IMR-90 (cell line): Measurements from ENCODE around the gene ZFAND5.

Experiments used
- BHLHE40 ChIP-seq: fragments of 150-350 bp; IDR thresholded peaks from 2 replicates; pipeline ENCODE4 v1.6.1; 2016; ENCODE audit warnings: mild to moderate bottlenecking, low read depth, low read length
- CEBPB ChIP-seq: IDR thresholded peaks from 2 replicates; pipeline ENCODE4 v1.6.1; 2012; ENCODE audit warnings: low read depth, low read length, improper control_type of control experiment
- FOS ChIP-seq: fragments of 150-350 bp; IDR thresholded peaks from 2 replicates; pipeline ENCODE4 v1.6.1; 2016; ENCODE audit warnings: low read depth, low read length
- MAFK ChIP-seq: IDR thresholded peaks from 2 replicates; pipeline ENCODE4 v1.6.1; 2012; ENCODE audit warnings: low read depth, low read length, improper control_type of control experiment
- MAZ ChIP-seq: IDR thresholded peaks from 2 replicates; pipeline ENCODE4 v1.6.1; 2012; ENCODE audit warnings: low read depth, mild to moderate bottlenecking, low read length, improper control_type of control experiment, moderate library complexity, borderline replicate concordance
- MXI1 ChIP-seq: IDR thresholded peaks from 2 replicates; pipeline ENCODE4 v1.6.1; 2012; ENCODE audit warnings: low read depth, mild to moderate bottlenecking, low read length, moderate library complexity, borderline replicate concordance
- POLR2A ChIP-seq: IDR thresholded peaks from 2 replicates; pipeline ENCODE4 v1.6.1; 2012; ENCODE audit warnings: mild to moderate bottlenecking, low read depth, low read length
- RAD21 ChIP-seq: IDR thresholded peaks from 2 replicates; pipeline ENCODE4 v1.6.1; 2012; ENCODE audit warnings: low read length, improper control_type of control experiment
- RCOR1 ChIP-seq: IDR thresholded peaks from 2 replicates; pipeline ENCODE4 v1.6.1; 2012; ENCODE audit warnings: mild to moderate bottlenecking, low read length, improper control_type of control experiment; ENCODE audit not compliant: insufficient replicate concordance
- RFX5 ChIP-seq: IDR thresholded peaks from 2 replicates; pipeline ENCODE4 v1.8.0; 2012; ENCODE audit warnings: low read depth, mild to moderate bottlenecking, low read length, moderate library complexity
- TF ChIP-seq, protein P1 (sequence below): conservative IDR thresholded peaks from 2 replicates; pipeline ENCODE4 v1.5.1; 2012; ENCODE audit warnings: mild to moderate bottlenecking, low read depth, low read length, improper control_type of control experiment
- TF ChIP-seq, protein P2 (sequence below): fragments of 150-350 bp; IDR thresholded peaks from 2 replicates; pipeline ENCODE4 v1.6.1; 2017; ENCODE audit warnings: mild to moderate bottlenecking, antibody characterized with exemption, low read length, low read depth
- TF ChIP-seq, protein P3 (sequence below): fragments of 150-350 bp; IDR thresholded peaks from 2 replicates; pipeline ENCODE4 v1.6.1; 2016; ENCODE audit warnings: low read depth, mild to moderate bottlenecking, low read length, moderate library complexity, borderline replicate concordance

DNA sequence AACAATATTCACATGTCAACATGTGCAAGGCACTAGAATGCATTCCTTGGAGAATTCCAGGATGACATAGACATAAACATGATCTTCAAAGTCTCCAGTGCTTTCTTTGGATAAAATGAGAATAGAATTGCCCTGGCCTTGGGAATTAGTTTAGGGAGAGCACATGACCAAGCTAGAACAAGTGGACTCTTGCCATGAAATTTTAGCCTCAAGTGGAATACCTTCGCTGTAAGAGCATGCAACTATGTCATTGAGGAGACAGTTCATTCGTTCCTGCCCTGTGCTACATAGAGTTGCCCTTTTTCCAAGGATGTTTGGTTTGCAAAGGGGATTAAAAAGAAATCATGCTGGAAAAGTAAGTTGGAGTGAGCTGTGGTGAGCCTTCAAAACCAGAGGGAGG, 42.7 kb downstream of the ZFAND5 start:
- TF ChIP-seq POLR2A (no peak), CEBPB (no peak), MAZ (no peak), RCOR1 (no peak), RAD21 (no peak), MXI1 (no peak), BHLHE40 (no peak), RFX5 (no peak), MAFK (no peak), FOS (no peak)
- TF ChIP-seq, protein P1, sequence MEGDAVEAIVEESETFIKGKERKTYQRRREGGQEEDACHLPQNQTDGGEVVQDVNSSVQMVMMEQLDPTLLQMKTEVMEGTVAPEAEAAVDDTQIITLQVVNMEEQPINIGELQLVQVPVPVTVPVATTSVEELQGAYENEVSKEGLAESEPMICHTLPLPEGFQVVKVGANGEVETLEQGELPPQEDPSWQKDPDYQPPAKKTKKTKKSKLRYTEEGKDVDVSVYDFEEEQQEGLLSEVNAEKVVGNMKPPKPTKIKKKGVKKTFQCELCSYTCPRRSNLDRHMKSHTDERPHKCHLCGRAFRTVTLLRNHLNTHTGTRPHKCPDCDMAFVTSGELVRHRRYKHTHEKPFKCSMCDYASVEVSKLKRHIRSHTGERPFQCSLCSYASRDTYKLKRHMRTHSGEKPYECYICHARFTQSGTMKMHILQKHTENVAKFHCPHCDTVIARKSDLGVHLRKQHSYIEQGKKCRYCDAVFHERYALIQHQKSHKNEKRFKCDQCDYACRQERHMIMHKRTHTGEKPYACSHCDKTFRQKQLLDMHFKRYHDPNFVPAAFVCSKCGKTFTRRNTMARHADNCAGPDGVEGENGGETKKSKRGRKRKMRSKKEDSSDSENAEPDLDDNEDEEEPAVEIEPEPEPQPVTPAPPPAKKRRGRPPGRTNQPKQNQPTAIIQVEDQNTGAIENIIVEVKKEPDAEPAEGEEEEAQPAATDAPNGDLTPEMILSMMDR: no peak
- TF ChIP-seq, protein P2, sequence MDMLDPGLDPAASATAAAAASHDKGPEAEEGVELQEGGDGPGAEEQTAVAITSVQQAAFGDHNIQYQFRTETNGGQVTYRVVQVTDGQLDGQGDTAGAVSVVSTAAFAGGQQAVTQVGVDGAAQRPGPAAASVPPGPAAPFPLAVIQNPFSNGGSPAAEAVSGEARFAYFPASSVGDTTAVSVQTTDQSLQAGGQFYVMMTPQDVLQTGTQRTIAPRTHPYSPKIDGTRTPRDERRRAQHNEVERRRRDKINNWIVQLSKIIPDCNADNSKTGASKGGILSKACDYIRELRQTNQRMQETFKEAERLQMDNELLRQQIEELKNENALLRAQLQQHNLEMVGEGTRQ: no peak
- TF ChIP-seq, protein P3, sequence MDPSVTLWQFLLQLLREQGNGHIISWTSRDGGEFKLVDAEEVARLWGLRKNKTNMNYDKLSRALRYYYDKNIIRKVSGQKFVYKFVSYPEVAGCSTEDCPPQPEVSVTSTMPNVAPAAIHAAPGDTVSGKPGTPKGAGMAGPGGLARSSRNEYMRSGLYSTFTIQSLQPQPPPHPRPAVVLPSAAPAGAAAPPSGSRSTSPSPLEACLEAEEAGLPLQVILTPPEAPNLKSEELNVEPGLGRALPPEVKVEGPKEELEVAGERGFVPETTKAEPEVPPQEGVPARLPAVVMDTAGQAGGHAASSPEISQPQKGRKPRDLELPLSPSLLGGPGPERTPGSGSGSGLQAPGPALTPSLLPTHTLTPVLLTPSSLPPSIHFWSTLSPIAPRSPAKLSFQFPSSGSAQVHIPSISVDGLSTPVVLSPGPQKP: no peak
